MM.1S (cell line): ENCODE measurements around the gene KCNN1.

ENCODE experiments used
- EZH2 ChIP-seq: fragments of 300-600 bp; sonication (generic); optimal IDR thresholded peaks from 2 replicates; pipeline ENCODE3; 2017; ENCODE audit warnings: low read depth, mild to moderate bottlenecking, antibody characterized with exemption, low read length, mixed read lengths
- EZH2phosphoT487 ChIP-seq: fragments of 300-600 bp; sonication (generic); IDR thresholded peaks from 2 replicates; pipeline ENCODE4 v1.6.1; 2018; ENCODE audit warnings: antibody characterized with exemption, low read length

- TF ChIP-seq EZH2 (no peak), EZH2phosphoT487 (no peak)
Measured at GRCh38 chr19:17997969-17998826, 31.3 kb downstream of the KCNN1 start.
